ENCODE results near the gene TACR3. TPM values are rescaled to one million over a fixed set of nuclear protein-coding genes. Genes with fewer than 3 reads are reported as not detected.

Gene TACR3
- total and polyA plus RNA-seq, 9 of the 15 experiments (the other 6 are each of a cell fraction or from before 2014, with no cell fraction given): not detected

DNA sequence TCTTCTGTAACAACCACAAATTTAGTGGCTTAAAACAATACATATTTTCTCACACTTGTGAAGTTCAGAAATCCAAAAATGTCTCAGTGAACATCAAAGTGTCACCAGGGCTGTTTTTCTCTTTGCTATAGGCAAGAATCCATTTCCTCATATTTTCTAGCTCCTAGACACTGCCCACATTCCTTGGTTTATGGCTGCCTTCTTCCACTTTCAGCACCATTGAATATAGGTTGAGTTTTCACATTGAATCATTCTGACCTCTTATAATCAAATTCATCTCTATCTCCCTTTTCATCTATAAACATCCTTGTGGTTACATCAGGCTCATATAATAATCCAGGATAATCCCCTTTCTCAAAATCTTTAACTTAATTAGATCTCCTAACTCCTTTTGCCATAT lies 37.0 kb upstream of the TACR3 start (continued):
- TF ChIP-seq ZKSCAN3 (CRISPR knock-in tag; IDR thresholded peaks at IDR 0.05) (no peak), ZNF324 (CRISPR knock-in tag; IDR thresholded peaks at IDR 0.05) (no peak), ZNF740 (CRISPR knock-in tag; IDR thresholded peaks at IDR 0.05) (no peak), ZNF740 (tag; IDR thresholded peaks at IDR 0.05) (no peak), TFAM (CRISPR knock-in tag; conservative IDR thresholded peaks at IDR 0.05) (no peak), ADNP (tag; IDR thresholded peaks at IDR 0.05) (no peak), POLR3A (IDR thresholded peaks at IDR 0.05; ENCODE audit: borderline replicate concordance, extremely low read depth, insufficient read depth, insufficient read length) (no peak), MCM7 (IDR thresholded peaks at IDR 0.05) (no peak), YY1 (IDR thresholded peaks at IDR 0.05; ENCODE audit: borderline replicate concordance in 1 of 3, control insufficient read depth in 1 of 3, extremely low read depth in 1 of 3, insufficient read depth in 3 of 3, insufficient read length in 1 of 3, insufficient replicate concordance in 2 of 3, low read depth in 1 of 3, low read length in 2 of 3) (no peak)
- TF ChIP-seq, protein P1, sequence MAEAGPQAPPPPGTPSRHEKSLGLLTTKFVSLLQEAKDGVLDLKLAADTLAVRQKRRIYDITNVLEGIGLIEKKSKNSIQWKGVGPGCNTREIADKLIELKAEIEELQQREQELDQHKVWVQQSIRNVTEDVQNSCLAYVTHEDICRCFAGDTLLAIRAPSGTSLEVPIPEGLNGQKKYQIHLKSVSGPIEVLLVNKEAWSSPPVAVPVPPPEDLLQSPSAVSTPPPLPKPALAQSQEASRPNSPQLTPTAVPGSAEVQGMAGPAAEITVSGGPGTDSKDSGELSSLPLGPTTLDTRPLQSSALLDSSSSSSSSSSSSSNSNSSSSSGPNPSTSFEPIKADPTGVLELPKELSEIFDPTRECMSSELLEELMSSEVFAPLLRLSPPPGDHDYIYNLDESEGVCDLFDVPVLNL (CRISPR knock-in tag; IDR thresholded peaks at IDR 0.05; ENCODE audit: low read depth): no peak
